GM21619 (cell line): Measurements from ENCODE around the gene RAB11FIP5.
"Not testable (repeated sequence)": the region's sequence is repeated elsewhere in the genome, so short reads cannot be mapped to it uniquely, and the experiment has no call there.

Experiments used
- ATAC-seq: cut with Tn5 transposase; IDR thresholded peaks from one replicate; pipeline ENCODE4 v1.9.1; 2021; ENCODE audit not compliant: unreplicated experiment

Gene RAB11FIP5

GRCh38 chr2:73111073-73112025, 1.4 kb downstream of the RAB11FIP5 start:
- no peak for ATAC-seq

- ATAC-seq: no peak
These were observed 2.3 kb downstream of the RAB11FIP5 start for GRCh38 chr2:73110168-73111072.

- ATAC-seq: no peak
These were observed 3.1 kb downstream of the RAB11FIP5 start for GRCh38 chr2:73109431-73110167.

- ATAC-seq: no peak
These were observed 5.4 kb downstream of the RAB11FIP5 start for GRCh38 chr2:73107211-73107926.

GRCh38 chr2:73106791-73107190, 6.0 kb downstream of the RAB11FIP5 start:
- ATAC-seq: no peak

GRCh38 chr2:73105511-73105971, 7.2 kb downstream of the RAB11FIP5 start:
- no peak for ATAC-seq

- ATAC-seq: no peak
These were observed 7.8 kb downstream of the RAB11FIP5 start for GRCh38 chr2:73104933-73105332.

- ATAC-seq: no peak
These were observed 9.7 kb downstream of the RAB11FIP5 start for GRCh38 chr2:73103018-73103542.

GRCh38 chr2:73101626-73102256, 11.0 kb downstream of the RAB11FIP5 start:
- no peak for ATAC-seq

GRCh38 chr2:73100956-73101355, 11.8 kb downstream of the RAB11FIP5 start:
- no peak for ATAC-seq

- ATAC-seq: no peak
These were observed 13.3 kb downstream of the RAB11FIP5 start for GRCh38 chr2:73099486-73099885.

- no peak for ATAC-seq
These were observed 16.8 kb downstream of the RAB11FIP5 start for GRCh38 chr2:73095910-73096309.

GRCh38 chr2:73093601-73094218, 19.0 kb downstream of the RAB11FIP5 start:
- not testable (repeated sequence) for ATAC-seq

- ATAC-seq: no peak
These were observed 20.5 kb downstream of the RAB11FIP5 start for GRCh38 chr2:73092146-73092783.

GRCh38 chr2:73091696-73092095, 21.1 kb downstream of the RAB11FIP5 start:
- no peak for ATAC-seq

GRCh38 chr2:73091164-73091563, 21.6 kb downstream of the RAB11FIP5 start:
- no peak for ATAC-seq

- ATAC-seq: no peak
These were observed 23.3 kb downstream of the RAB11FIP5 start for GRCh38 chr2:73089270-73090030.

GRCh38 chr2:73088703-73089102, 24.0 kb downstream of the RAB11FIP5 start:
- no peak for ATAC-seq
